HG02763 (cell line): ENCODE data around the gene PTPN5.

ENCODE experiments used
- ATAC-seq: cut with Tn5 transposase; IDR thresholded peaks from one replicate; pipeline ENCODE4 v1.9.1; 2021; ENCODE audit warnings: mild to moderate bottlenecking, moderate library complexity; ENCODE audit not compliant: unreplicated experiment

Gene PTPN5

DNA sequence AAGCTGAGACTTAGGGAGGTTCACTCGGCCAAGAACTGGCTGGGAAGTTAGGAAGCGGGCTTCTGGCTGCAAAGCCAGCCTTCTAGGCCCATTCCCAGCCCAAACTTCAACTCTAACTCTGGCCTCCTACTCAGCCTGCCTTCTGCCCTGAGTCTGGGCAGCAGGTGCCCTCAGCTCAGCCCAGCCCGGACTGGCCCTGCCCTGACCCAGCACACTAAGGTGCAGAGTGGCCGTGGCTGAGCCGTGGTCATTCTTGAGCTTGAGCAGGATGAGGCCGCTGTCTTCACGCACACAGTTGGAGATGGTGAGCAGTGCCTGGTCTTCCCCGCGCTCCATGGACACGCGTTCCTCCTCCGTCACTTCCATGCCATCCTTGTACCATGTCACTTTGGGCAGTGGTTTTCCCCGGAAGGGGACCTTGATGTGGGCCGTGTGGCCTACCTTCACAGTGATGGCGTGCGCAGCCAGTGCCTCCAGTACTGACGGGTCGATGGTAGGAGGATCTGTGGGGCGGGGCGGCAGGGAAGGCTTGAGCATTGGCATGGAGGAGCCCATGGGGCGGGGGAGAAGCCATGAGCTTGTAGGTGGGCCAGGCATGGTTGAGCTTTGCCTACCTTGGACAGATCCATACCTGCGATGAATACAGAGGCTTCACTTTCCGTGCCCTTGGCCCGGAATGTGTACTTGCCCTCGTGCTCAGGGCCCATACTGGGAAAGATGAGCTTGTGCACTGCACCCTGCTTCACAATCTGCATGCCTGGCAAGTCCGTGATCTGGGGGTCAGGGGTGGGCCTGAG lies 77.8 kb downstream of the PTPN5 start:
- no peak for ATAC-seq

DNA sequence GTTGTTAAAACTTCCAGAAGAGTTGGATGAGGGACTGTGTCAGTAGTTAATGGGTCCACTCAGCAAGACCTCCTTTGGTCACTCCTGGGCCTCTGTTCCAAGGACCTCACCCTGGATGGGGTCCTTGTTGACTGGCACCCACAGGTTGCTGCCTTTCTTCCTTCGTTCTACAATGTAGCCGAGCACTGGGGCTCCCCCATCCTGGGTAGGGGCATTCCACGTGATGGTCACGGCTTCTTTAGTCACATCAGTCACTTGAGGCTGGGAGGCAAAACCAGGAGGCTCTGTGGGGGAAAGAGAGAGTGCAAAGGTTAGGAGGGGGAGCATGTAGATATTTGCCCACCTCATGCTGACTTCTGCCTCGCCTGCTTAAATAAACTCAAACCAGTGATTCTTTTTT lies 81.1 kb downstream of the PTPN5 start:
- ATAC-seq = no peak

DNA sequence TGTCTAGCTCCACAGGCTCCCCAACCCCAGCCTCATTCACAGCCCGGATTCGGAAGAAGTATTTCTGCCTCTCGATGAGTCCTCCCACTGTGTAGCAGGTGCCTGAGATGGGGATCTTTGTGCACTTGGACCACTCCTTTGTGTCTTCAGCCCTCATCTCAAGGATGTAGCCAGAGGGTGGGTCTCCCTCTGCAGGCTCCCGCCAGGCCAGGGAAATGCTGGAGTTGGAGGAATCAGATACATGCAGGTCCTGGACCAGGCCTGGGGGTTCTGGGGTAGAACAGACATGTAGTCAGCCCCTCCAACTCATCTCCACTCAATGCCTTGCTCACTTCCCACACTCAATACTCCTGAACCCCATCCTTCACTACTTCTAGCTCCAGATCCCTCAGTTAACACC lies 82.2 kb downstream of the PTPN5 start:
- no peak for ATAC-seq

DNA sequence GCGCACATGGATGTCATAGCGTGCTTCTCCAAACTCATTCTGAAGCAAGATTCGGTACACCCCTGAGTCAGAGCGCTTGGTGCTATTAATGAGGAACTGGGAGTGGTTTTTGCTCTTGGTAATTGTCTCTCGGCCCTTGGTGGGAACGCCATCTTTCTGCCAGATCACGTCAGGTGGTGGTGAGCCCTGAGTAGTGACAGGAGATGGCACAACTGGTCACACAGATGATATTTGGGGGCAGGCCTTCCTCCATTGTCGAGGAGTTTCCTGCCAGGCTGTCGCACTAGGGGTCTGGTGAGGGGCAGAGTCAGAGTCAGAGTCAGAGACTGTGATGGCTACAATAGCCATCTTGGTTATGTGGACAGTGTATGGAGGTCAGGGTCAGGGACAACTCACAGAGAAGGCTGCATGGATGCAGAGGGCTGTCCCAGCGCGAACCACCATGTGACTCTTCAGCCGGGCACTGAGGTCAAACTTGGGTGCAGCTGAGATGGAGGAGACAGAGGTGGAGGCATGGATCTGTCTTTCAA lies 83.7 kb downstream of the PTPN5 start:
- no peak for ATAC-seq

DNA sequence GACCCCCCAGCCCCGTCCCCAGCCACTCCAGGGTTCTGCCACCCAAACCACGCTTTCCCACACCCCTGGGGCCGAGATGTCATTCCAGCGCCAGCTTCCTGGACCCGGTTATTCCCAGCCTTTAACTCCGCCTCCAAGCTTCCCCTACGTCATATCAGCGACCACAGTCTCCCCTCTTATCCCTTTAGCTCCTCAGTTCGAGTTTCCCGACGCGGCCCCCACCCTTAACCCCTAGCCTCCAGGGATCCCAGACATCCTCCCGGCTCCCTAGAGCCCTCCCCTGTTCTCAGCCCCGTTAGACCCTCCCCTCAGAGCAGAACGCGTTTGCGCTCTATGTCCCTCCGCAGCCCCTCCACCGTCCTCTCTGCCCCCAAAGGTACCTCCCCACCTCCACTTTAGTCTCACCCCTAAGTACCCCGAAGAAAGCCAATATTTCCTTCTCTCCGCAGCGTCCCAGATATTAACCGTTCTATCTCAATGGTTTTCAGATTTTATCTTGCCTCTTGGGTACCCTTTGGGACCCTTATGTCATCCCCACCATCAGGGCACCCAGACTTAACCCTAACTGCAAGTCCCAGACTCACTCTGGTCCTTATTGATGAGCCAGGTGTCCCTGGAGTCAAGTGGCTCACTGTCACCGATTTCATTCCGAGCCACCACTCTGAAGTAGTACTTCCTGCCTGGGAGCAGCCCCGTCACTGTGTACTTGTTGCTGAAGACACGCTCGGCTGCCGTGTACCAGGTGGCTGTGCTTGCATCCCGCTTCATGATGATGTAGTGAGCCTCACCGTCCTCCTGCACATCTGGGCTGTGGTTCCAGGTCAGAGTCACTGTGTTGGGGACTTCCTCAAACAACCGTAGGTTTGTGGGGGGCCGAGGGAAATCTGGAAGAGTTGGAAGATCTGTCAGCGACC lies 85.0 kb downstream of the PTPN5 start:
- peak; percentile 59 for ATAC-seq

DNA sequence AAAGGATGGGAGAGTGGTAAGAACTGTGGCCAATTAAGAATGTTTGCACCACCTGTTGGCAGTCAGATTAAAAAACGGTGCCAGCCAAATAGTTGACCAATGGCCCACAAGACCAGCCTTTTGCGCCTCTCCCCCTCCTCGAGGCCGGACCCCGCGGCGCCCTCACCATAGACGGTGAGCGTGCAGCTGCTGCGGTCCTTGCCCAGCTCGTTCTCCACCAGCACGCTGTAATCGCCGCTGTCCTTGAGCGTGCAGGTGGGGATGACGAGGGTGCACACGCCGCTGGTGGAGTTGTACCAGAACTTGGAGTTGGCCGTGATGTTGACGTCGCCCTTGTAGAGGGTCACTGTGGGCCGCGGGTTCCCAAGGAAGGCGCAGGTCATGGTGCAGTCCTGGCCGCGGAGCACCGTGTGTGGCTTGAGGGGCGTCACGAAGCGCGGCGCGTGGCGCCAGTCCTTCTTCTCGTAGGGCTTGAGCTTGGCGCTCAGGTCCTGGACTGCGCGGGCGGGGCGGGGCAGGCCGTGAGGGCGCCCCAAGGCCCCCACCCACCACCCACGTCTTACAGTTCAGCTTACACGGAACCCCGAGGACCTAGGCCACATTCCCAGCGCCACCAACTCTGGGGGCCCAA lies 85.8 kb downstream of the PTPN5 start:
- ATAC-seq = no peak

DNA sequence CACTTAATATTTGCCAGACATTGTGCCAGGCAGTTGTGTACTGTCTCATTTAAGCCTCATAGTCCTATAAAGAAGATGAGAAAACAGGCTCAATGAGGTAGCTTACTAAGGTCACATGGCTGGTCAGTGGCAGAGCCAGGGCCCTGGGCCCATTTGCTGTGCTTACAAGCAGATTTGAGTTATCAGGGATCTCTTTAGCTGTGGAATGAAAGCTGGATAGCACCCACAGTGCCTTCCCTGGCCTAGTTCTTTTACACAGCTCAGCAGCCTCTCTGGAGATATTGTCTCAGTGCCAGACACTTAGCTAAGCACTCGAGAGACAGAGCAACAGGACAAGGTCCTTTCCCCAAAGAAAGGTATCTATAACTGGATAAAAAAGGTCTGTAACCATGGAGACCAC lies 86.9 kb downstream of the PTPN5 start:
- ATAC-seq = no peak

DNA sequence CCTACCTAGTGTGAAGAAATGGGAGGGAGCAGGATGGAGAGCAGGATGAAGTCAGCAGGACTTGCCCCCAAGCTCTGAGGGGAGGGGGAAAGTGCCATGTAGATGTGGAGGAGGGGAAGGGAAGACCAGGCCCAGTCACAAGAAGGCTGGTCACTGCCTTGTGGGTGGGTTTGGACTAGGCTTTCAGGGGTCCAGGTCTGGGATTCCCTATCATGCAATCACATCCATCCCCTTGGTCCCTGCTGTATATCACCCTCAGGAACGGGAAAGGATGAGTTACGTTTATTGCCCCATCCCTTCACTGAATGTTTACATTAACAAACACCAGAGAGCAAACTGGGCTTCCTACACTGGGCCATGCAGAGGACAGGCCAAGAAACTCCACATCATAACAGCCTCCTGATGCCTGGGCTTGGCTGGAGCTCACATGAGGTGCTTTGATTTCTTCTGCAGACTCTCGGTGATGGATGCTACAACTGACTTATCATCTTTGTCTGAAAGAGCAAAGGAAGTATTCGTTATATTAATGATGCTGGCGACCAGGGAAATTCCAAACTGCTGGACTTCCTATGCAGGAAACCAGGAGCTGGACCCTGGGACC lies 87.5 kb downstream of the PTPN5 start:
- ATAC-seq = no peak

DNA sequence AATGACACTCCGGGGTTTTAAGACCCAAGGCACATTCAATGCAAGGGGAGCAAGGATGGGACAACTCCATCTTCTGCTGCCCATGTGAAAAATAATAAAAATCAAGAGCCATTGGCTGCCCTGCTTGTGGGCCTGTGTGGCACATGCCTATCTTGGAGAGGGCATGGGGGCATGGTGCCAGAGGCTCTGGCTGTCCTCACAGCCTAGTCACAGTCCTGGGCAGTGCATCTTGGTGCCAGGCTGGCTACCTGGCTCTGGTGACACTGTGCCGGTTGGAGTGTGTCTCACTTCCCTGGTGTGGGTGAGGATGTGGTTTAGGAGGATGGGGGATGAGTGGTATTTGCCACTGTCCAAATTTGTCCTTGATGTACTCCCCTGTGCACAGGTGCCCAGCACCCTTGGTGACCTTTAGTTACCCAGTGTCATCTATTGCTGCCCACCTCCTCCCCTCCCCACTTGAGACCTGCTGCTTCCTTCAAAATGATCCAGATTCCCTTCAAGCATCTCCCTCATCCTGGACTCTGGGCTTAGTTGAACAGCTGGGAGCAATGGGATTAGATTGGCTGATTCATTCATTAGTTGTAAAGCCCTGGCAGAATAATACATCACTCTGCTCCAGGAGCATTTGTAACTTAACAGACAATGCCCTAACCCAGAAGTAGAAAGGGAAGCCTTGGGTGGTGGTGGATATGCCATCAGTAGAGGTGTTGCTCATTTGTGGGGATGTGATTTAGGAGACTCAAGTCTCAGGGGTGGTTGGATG lies 88.4 kb downstream of the PTPN5 start:
- no peak for ATAC-seq

DNA sequence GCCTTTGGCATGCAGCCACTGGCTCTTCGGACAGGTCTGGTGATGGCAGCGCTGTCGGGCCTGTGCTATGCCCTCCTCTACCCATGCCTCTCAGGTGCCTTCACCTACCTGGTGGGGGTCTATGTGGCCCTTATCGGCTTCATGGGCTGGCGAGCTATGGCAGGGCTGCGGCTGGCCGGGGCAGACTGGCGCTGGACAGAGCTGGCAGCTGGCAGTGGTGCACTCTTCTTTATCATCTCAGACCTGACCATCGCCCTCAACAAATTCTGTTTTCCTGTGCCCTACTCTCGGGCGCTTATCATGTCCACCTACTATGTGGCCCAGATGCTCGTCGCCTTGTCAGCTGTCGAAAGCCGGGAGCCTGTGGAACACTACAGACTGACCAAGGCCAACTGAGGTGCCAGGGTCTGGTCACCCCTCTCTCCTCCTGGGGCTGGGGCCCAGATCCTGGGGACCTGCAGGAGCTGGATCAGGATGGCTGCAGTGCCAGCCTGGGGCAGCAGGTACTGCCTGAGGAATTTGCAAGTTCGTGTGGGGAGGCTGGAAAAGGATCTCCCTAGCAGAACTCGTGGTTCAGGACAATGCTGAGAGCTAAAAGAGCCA lies 89.9 kb downstream of the PTPN5 start:
- no peak for ATAC-seq

DNA sequence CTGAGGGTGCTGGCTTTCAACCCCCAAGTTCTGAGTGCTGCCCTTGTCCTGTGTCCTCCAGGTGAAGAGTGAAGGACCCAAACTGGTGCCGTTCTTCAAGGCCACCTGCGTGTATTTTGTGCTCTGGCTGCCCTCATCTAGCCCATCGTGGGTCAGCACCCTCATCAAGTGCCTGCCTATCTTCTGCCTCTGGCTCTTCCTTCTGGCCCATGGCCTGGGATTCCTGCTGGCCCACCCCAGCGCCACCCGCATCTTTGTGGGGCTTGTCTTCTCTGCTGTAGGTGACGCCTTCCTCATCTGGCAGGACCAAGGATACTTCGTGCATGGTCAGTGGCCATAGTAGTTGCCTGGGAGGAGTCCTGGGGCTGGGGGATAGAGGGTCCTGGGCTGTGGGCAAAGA lies 90.7 kb downstream of the PTPN5 start:
- ATAC-seq = no peak

DNA sequence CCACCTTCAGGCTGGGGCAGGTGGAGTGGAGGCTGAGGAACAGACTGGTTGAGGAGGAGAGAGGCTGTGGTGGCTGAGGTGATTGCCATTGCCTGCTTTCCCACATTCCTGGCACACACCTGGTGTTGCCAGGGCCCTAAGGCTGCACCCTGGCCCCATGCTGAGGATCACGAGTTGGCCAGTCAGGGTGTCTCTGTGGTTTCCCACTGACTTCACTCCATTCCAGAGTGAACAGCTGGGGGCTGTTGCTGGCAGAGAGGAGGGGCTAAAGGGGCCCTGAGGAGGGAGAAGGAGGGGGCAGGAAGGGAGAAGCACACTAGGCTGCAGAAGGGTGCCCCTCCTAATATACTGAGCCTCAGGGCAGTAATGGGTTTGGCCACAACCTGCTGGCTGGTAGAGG lies 91.2 kb downstream of the PTPN5 start:
- ATAC-seq = no peak

DNA sequence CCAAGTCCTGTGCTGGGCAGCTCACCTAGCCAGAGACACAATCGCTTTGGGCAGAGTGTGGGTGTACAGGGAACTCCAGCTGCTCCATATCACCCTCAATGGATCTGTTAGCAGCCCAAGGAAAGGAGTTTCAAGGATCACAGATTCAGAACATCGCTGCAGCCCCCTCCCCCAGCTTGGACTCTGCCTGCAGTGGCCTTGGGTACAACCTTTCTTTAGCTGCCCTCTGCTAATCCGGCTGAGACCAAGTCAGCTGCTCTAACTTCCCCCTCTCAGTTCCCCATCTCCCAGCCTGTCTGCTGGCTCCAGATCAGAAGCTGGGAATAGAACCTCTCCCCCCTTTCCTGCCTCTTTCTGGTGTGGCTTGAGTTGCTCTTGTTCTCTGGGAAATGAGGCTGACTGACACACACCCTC lies 91.7 kb downstream of the PTPN5 start:
- ATAC-seq = no peak

DNA sequence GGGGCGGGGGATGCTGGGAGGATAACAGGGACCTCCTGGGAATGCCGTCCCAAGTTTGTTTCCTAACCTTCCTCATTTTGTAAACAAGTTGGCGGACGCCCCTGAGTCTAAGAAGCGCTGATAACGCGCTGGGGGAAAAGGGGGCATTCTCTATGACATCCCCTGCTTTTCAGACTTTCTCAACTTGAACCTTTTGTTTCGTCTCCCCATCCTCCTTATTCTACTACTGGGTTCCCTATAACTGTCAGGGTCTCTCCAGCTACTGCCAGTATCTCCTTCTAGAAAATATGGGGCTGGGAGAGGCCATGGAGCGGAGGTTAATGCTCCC lies 92.4 kb downstream of the PTPN5 start:
- no peak for ATAC-seq

DNA sequence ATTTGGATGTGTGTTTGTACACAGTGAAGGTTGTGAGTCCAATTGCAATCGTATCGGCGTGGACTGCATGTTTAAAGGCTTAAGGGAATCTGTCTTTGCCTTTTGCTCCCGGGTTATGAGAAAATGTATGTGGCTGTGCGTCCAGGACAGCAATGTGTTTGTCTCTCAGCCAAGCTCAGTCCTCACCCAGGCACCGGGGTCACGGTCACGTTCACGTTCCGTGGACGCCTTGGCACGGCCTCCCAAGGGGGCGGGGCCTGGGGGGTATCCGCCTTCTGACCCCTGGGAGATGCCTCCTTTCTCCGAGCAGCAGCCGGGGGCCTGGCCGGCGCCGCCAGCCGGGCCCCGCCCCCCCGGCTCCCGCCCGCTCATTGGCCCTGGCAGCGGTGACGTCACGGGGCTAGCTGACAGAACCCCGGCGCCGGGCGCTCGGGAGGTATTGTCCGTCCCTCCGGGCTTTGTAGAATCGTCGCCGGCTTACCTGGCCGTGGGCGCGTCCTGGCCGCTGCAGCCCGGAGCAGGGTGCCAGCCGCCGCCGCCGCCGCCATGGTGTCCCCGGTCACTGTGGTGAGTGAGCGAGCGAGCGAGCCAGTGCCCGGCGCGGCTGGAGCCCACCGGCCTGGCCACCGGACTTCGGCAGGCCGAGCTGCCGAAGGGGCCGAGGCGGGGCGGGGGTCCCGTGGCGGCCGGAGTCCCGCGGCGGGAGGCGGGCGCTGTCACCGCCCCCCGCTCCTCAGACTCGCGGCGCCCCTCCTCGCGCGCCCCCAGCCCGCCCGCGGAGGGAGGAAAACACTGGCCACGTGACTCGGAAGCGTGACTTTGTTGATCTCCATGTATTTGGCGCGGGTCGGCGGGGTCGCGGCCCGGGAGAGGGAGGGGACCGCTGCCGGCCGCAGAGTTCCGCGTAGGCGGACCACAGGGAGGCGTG lies 93.0 kb downstream of the PTPN5 start, which contains the start of gene TMEM86A:
Gene TMEM86A, plus strand, starts transcription at position 439 of the 928 bp plus-strand sequence. Its CDS starts 108 bp downstream, at position 547.
- peak; percentile 93 for ATAC-seq

DNA sequence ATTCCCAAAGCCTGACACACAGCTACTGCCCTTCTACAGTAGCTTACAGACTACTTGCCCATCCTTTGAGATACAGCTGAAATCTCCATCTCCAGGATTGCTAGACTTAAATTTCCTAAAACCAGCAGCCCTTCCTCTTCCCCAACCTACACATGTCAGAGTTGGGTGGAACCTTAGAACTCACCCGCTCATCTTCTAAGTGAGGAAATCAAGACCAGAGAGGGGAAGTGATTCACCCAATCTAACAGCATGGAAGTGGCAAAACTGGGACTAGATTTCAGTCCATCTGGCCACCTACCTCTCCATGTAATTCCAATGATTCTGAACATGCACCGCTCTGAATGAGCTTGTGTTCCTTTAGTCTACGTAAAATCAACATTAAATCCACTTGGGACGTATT lies 94.0 kb downstream of the PTPN5 start:
- no peak for ATAC-seq

DNA sequence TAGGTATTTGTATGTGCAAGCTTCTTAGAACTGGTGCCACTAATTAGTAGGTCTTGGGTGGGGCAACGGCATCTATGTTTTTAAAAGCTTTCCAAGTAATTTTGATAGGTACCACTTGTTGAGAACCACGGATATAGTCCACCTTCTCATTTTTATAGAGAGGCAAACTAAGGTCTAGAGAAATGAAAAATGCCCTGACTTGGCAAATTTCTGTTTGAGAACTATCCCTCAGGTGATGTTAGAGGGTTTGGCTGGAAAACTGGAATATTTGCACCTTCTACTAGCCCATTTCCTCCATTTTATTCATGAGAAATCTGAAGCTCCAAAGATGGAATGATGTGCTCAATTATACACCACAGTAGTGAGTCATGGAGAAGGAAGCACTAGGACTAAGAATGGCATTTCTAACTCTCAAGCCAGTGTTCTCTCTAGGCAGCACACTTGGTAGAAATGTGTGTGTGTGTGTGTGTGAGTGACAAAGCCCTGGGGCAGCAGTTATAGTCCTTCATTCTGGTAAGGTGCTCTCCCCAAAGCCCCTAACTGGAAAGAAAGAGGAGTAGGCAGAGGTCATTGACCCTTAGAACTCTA lies 94.9 kb downstream of the PTPN5 start:
- ATAC-seq = no peak
